GM12872 (cell line): ENCODE results near the gene ARHGDIA.

Experiments
- TF ChIP-seq, protein P1 (sequence below): IDR thresholded peaks from 3 replicates; pipeline ENCODE4 v1.5.1; 2011; ENCODE audit warnings: low read depth, mild to moderate bottlenecking, low read length, moderate library complexity; ENCODE audit not compliant: insufficient read depth

Gene ARHGDIA

GRCh38 chr17:81870981-81871386, at the start of gene ARHGDIA:
Gene ARHGDIA, minus strand, starts transcription at chr17:81871337. Its CDS starts 1,407 bp downstream, at chr17:81869930.
- TF ChIP-seq, protein P1, sequence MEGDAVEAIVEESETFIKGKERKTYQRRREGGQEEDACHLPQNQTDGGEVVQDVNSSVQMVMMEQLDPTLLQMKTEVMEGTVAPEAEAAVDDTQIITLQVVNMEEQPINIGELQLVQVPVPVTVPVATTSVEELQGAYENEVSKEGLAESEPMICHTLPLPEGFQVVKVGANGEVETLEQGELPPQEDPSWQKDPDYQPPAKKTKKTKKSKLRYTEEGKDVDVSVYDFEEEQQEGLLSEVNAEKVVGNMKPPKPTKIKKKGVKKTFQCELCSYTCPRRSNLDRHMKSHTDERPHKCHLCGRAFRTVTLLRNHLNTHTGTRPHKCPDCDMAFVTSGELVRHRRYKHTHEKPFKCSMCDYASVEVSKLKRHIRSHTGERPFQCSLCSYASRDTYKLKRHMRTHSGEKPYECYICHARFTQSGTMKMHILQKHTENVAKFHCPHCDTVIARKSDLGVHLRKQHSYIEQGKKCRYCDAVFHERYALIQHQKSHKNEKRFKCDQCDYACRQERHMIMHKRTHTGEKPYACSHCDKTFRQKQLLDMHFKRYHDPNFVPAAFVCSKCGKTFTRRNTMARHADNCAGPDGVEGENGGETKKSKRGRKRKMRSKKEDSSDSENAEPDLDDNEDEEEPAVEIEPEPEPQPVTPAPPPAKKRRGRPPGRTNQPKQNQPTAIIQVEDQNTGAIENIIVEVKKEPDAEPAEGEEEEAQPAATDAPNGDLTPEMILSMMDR = no peak

DNA sequence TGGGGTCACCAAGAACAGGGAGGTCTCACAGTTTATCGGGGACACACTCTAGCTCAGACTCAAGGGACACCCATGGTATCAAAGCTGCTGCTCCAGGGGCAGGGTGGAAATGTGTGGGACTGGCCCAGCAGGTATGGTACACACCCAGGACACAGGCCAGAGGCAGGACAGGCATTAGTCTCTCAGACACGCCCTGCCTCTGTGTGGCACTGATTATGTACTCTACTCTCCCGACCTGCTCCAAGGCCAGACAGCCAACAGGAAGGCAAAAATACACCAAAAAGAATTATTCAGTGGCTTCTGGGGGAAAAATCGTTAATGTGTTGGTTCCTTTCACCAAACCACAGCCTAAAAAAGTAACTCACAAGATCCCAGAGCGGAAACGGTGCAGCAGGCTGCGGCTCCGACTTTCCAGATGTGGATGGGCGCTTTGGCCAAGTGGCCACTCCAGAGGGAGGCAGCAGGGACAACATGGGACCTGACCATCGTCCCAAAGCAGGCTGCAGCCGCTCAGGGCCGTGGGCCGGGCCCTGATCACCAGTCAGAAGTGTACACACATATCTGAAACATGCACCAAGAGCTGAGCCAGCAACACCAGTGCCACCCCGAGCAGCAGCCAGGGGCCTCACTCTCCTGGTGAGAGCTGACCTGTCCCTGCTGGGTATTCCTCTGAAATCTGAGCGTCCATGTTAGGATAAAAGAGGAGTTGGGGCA, 47.9 kb upstream of the ARHGDIA start:
- TF ChIP-seq, protein P1 = no peak

GRCh38 chr17:81917565-81918332, 46.6 kb upstream of the ARHGDIA start, which contains the start of gene SIRT7:
Gene SIRT7, minus strand, starts transcription at chr17:81918176. Its CDS starts 45 bp downstream, at chr17:81918131.
- TF ChIP-seq, protein P1 = no peak

GRCh38 chr17:81916234-81917001, 45.3 kb upstream of the ARHGDIA start:
- TF ChIP-seq, protein P1 = no peak

DNA sequence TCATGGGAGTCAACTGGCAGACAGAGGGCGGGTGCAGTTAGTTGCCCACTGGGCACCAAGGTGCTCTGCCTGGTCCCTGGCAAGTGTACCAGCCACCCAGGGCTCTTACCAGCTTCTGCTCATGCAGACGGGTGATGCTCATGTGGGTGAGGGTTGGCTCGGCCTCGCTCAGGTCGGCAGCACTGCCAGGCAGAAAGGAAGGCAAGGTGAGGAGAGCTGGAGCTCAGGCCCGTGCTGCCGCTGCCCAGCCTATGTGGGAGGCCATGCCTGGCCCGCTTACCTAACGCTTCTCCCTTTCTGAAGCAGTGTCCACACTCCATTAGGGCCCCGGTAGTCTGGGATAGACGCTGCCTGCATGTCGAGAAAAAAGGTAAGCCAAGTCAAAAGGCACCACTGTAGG, 44.2 kb upstream of the ARHGDIA start:
- TF ChIP-seq, protein P1 = no peak

DNA sequence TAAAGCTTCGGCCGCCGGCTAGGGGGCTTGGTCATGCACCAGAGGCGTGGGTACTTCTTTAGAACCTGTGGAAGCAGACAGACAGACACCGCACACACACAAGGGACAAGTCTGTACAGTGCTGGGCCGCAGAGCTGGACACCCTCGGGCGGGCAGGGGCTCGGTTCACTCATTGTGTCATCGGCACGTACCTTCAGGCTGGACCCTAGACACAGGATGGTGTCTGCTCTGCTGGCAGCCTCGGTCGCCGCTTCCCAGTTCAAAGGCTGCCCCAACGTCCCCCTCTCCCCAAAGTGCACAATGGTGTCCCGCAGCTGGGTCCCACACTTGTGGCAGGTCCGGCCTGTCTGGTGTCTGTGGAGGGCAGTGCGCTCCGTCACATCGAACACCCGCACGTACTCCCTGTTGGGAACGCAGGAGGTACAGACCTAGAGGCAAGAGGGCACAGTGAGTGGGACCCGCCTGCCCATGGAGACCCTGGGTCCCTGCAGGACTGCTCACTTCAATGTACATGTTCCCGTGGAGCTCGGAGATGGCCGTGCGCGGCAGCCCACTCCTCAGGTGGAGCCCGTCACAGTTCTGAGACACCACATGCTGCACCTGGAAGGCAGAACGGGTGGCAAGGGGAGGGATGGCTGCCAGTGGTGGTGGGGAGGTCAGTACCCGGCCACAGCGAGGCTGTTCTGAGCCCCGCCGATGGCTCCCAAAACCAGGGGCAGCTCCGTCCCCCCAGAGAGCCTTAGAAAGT, 43.1 kb upstream of the ARHGDIA start:
- TF ChIP-seq, protein P1 = no peak
